Lower lobe of right lung (tissue), 2 donors: ENCODE measurements around the gene KDM7A. TPM values are rescaled to one million over a fixed set of nuclear protein-coding genes. Genes with fewer than 3 reads are reported as not detected.

Source experiments
- ATAC-seq, 2 donors: fragments of 200-7000 bp; cut with Tn5 transposase; one replicate each; pipeline ENCODE4 v1.9.1; 2020 to 2022; ENCODE audit warnings: mild to moderate bottlenecking in 2 of 2, moderate library complexity in 2 of 2
- DNase-seq: peaks from one replicate; pipeline ENCODE4 v3.0.0-alpha.2; 2020
- H3K27ac ChIP-seq: fragments of 200-600 bp; one replicate; pipeline ENCODE4 v1.8.0; 2022
- H3K27me3 ChIP-seq: fragments of 200-600 bp; one replicate; pipeline ENCODE4 v1.8.0; 2022; ENCODE audit warnings: low read depth
- H3K36me3 ChIP-seq: fragments of 200-600 bp; one replicate; pipeline ENCODE4 v1.8.0; 2022; ENCODE audit warnings: mild to moderate bottlenecking
- H3K4me1 ChIP-seq: fragments of 200-600 bp; one replicate; pipeline ENCODE4 v1.8.0; 2022
- H3K4me3 ChIP-seq: fragments of 200-600 bp; one replicate; pipeline ENCODE4 v1.8.0; 2022; ENCODE audit warnings: mild to moderate bottlenecking
- H3K9me3 ChIP-seq: fragments of 200-600 bp; one replicate; pipeline ENCODE4 v1.8.0; 2022
- CTCF ChIP-seq: fragments of 200-600 bp; IDR thresholded peaks from one replicate; pipeline ENCODE4 v1.8.0; 2022; ENCODE audit warnings: antibody characterized with exemption, mild to moderate bottlenecking
- intact Hi-C: fragments of 100-400 bp; cut with DNase I; formaldehyde crosslinking; loops from one replicate; pipeline ENCODE4 v1.11.0; 2022
- total RNA-seq: library from RNA; stranded (reverse); fragmentation: NEBNext Ultra II Directional; extraction: Animal tissue kit (Norgen Biotek cat#: 25700); gene quantifications from one replicate; pipeline ENCODE4 v1.2.1, GENCODE V29; 2021
- donor health status: DM: no; HTN: yes; CAD: no; lungs with severe emphysema.

KDM7A gene
- total RNA-seq, 1 donor from 2014 or later, result 17.9 TPM

DNA sequence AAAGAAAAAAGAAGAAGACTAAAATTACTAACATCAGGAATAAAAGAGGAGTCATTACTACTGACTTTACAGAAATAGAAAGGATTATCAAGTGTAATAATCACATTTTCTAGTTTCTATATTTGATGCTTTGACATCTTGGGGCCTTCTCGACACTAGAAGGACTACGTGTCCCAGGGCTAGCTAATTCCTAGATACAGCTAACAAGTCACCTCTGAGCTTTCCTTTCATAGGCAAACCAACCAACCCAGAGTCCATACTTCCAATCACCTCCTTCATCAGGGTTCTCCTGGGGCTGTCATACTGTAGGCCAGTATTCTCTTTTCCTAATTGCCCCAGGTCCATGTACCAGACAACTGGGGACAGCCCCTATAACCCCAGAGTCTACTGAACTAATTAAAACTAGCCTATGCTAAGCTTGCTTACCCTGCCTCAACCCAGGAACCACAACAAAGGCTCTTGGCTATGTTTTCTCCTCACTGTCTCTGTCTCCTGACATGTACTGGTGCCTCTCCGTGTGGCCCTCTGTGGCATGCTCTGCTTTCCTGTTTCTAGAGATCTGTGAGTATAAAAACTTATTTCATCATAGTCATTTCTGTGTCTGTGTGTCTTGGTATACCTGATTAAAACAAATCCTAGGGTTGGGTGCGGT is 107.4 kb downstream of the KDM7A start:
- Histone ChIP-seq H3K4me1 (peaks cover 5% of the 10 kb centered on the region), H3K36me3 (no peaks in the 10 kb centered on the region), H3K4me3 (no peak overlapping the region), H3K9me3 (peaks cover 23% of the 10 kb centered on the region), H3K27ac (no peak overlapping the region), H3K27me3 (no peaks in the 10 kb centered on the region)
- intact Hi-C loops, result no loop called here
- ATAC-seq (no peak), DNase-seq (no peak)
- TF ChIP-seq CTCF, result no peak

DNA sequence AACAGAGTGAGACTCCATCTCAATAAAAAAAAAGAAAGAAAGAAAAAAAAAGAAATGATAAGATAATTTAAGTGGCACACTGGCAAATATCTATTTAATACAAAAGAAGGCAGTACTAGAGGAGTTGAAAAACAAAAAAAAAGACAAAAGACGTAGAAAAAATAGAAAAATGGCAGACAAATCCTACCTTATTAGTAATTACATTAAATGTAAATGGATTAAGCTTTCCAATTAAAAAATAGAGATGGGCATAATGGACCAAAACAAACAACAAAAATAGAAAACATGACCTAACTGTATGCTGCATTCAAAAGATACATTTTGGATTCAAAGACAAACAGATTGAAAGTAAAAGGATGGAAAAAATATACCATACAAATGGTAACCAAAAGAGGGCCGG is 108.8 kb downstream of the KDM7A start:
- intact Hi-C loops, result no loop called here
- no peak for ATAC-seq
- no peak for DNase-seq
- no peaks in the 10 kb centered on the region for H3K36me3 ChIP-seq
- H3K27ac ChIP-seq, result no peak overlapping the region
- H3K4me3 ChIP-seq, result no peak overlapping the region
- peaks cover 23% of the 10 kb centered on the region for H3K9me3 ChIP-seq
- TF ChIP-seq CTCF, result no peak
- peaks cover 5% of the 10 kb centered on the region for H3K4me1 ChIP-seq
- no peaks in the 10 kb centered on the region for H3K27me3 ChIP-seq

- H3K27me3 ChIP-seq, result no peaks in the 10 kb centered on the region
- intact Hi-C loops, result no loop called here
- DNase-seq, result no peak
- TF ChIP-seq CTCF, result no peak
- no peak overlapping the region for H3K27ac ChIP-seq
- no peak overlapping the region for H3K4me3 ChIP-seq
- H3K4me1 ChIP-seq, result peaks cover 7% of the 10 kb centered on the region
- no peak for ATAC-seq
- no peaks in the 10 kb centered on the region for H3K36me3 ChIP-seq
- peaks cover 23% of the 10 kb centered on the region for H3K9me3 ChIP-seq
Measured at GRCh38 chr7:140067052-140067451, 109.7 kb downstream of the KDM7A start.

DNA sequence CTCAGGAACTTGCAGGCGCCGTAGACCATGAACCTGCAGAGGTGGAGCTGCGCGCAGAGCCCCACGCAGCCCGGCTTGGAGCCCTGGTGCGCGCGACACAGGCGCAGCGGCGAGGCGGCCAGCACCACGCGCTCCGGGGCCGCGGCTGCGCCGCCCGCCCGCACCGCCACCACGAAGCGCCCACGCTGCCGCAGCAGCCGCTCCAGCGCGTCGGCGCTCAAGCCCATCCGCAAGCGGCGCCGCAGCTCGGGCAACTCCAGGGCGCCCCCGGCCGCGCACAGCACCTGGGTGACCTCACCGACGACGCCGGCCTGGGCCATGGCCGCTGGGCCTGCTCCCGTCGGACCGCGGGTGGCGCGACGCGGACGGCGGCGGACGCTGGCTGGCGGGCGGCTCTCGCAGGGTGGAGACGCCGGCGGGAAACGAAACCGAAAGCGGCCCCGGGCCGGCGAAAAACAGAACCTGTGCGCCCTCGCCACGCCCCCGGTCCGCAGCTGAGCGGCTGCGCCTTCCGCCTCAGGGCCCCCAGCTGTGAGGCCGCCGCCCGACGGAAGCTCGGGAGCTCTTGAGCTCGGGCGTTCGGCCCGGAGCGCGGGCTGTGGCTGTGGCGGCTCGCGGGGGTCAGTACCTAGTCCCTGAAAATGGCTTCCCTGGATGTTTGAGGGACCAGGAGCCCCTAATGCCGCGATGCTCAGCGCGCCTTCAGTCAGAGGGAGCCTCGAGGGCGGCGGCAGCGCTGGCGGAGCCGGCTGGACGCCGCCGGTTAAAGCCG is 114.1 kb downstream of the KDM7A start, which contains the start of gene PARP12:
PARP12 (minus strand) TSS at position 424 of the 772 bp plus-strand sequence; CDS start at position 320, 104 bp downstream.
- DNase-seq, result peak; percentile 97
- ATAC-seq, result peak; percentile 96
- Histone ChIP-seq H3K4me3 (peak within 1 kb of the TSS; percentile 82), H3K9me3 (peaks cover 19% of the 10 kb centered on the region), H3K4me1 (peaks cover 48% of the 10 kb centered on the region), H3K36me3 (no peaks in the 10 kb centered on the region), H3K27me3 (no peaks in the 10 kb centered on the region), H3K27ac (peak within 1 kb of the TSS; percentile 95)
- intact Hi-C loops, result no loop called here
- TF ChIP-seq CTCF, result no peak

DNA sequence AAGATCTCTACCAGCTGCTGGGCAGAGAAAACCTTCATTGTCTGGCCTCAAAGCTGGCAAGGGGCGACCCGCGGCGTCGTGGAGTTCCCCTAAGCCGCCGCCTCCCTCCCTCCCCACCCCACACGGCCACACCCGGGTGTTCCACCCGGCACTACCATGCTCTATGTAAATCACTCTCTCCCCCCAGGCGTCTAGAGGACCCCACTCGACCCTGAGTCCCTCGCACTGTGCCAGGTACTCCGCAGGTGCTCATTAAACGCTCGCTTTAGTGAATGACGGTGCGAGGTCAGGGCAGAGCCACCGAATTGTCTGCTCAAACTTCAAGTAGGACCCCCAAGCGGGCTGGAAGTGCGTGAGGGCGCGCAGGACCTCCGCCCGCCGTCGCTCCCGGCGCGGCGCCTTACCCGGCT is 114.7 kb downstream of the KDM7A start:
- intact Hi-C loops, result no loop called here
- DNase-seq (peak; percentile 67), ATAC-seq (peak; percentile 43 to 47)
- no peak for TF ChIP-seq CTCF
- Histone ChIP-seq H3K27me3 (no peaks in the 10 kb centered on the region), H3K9me3 (peaks cover 13% of the 10 kb centered on the region), H3K4me3 (peak overlapping the region; percentile 82), H3K27ac (peak overlapping the region; percentile 95), H3K4me1 (peaks cover 54% of the 10 kb centered on the region), H3K36me3 (peaks cover 3% of the 10 kb centered on the region)
